ENCODE data around the gene SAYSD1.
"Not testable (repeated sequence)": the region's sequence is repeated elsewhere in the genome, so short reads cannot be mapped to it uniquely, and the experiment has no call there.

SAYSD1 gene, protein sequence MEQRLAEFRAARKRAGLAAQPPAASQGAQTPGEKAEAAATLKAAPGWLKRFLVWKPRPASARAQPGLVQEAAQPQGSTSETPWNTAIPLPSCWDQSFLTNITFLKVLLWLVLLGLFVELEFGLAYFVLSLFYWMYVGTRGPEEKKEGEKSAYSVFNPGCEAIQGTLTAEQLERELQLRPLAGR

GRCh38 chr6:39114704-39115599 lies at the start of gene SAYSD1:
TSS of gene SAYSD1 (minus strand) at chr6:39115186. CDS start at chr6:39115089, 97 bp downstream.
- DNase-seq (ENCODE audit: low read depth, low spot score) = peak; percentile 72

DNA sequence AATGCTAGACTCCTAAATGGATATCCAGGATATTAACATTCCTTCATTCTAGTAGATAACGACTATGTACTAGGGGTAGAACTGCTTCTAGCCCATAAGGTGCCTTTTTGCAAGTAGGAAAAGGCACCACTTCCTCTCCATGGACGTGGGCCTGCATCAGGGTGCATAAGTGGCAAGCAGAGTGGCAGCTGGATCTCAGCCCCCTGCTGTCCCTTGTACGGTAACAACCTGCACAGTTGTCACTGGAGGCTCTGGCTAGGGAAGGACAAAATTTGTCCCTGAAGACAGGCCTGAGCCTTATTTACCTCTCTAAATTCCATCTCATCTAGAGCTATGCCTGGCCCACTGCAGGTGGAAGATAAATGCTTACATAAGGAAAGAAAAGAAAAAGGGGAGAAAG lies 42.5 kb upstream of the SAYSD1 start:
- no peak for DNase-seq (ENCODE audit: low read depth, low spot score)

GRCh38 chr6:39156801-39157200 lies 41.8 kb upstream of the SAYSD1 start:
- no peak for DNase-seq (ENCODE audit: low read depth, low spot score)

GRCh38 chr6:39154705-39155104 lies 39.7 kb upstream of the SAYSD1 start:
- no peak for DNase-seq (ENCODE audit: low read depth, low spot score)

- no peak for DNase-seq (ENCODE audit: low read depth, low spot score)
These were observed 38.9 kb upstream of the SAYSD1 start for GRCh38 chr6:39153766-39154397.

DNA sequence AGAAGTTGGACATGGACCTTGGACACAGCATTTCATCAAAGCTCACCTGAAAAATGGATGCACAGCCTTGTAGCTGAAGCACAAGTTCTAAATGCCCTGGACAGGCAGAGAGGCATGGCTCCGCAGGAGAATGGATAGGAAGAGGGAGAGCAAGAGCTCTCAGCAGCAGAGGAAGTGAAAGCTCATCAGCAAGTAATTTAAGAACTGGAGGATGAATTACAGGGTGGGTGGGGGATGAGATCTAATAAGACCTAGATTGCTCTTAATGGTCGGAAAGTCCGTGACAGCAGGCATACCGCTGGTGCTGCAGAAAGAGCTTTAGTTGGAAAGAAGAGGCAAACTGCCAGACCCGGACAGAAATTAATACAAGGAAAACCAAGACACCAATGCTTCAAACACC lies 37.3 kb upstream of the SAYSD1 start:
- DNase-seq (ENCODE audit: low read depth, low spot score) = no peak

DNA sequence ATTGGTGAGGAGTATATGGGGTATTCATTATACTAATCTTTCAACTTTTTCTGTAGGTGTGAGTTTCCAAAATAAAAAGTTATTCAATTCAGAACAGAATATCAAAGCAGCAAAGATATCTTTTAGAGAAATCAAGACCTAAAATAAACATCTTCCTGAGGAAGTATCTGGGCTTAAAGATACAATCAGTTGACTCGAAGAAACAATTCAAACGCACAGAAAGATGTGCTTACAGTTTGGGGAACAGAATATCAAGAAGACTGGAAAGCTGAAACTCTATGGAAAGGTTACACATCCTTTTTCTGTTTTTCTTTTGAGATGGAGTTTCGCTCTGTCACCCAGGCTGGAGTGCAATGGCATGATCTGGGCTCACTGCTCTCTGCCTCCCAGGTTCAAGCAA lies 36.2 kb upstream of the SAYSD1 start:
- no peak for DNase-seq (ENCODE audit: low read depth, low spot score)

- no peak for DNase-seq (ENCODE audit: low read depth, low spot score)
These were observed 29.6 kb upstream of the SAYSD1 start for GRCh38 chr6:39144481-39145173.

DNA sequence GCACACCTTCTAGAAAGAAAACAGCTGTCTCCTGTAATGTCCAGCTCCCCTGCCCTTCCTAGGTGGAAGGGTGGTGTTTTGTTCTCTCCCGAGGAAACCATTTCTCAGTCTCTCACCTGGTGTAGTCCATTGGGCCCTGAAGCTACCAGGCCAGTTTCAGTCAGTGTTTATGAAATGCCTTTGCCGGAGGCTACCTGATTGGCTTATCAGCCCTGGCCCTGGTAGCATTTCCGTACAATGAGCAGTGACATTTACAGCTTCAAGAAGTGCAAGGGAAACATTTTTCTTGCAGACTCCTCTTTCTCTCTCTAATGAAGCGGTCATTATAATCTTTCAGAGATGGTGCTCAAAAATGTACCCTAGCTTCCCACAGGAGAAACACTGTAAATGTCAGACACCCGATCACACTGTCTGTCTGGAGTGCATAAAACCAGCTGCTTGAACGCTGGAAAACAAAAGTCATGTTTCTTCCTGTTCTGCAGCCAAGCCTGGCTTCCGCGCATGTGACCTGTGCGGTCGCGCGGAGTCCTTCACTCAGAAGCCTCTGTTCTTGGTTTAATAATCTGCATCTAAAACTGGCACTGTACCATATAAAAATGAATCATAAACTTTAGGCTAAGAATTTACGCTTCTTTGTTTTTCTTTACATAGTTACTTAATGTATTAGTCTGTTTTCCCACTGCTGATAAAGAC lies 28.4 kb upstream of the SAYSD1 start:
- no peak for DNase-seq (ENCODE audit: low read depth, low spot score)

DNA sequence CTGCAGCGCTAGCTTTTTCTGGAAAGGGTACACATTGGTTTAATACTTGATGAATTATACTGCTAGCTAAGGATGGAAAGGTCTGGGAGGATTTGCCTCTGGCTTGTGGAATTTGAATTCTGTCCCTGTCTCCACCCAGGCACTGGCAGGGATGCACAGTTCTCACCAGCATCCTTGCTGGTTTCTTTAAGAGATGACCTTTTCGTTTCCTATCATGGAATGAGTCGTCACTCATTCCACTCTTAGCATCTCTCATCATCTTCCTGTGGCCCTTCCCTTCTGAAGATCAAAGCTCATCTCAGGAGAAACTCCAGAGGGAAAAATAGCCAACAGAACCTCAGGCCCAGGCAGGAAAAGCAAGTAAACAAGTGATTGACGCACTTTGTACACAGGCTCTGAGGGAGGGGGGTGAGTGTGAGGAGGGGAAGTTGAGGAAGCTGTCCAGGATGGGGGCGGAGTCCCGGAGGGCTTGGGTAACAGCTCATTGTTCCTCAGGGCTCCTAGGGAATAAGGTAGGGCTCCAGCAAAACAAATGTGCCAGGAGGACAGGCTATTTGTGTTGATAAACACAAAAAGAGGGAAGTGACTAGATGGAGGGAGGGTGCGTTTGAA lies 25.7 kb upstream of the SAYSD1 start:
- no peak for DNase-seq (ENCODE audit: low read depth, low spot score)

GRCh38 chr6:39137245-39137644 lies 22.3 kb upstream of the SAYSD1 start:
- no peak for DNase-seq (ENCODE audit: low read depth, low spot score)

GRCh38 chr6:39136207-39136606 lies 21.2 kb upstream of the SAYSD1 start:
- DNase-seq (ENCODE audit: low read depth, low spot score) = not testable (repeated sequence)

- DNase-seq (ENCODE audit: low read depth, low spot score) = not testable (repeated sequence)
These were observed 19.8 kb upstream of the SAYSD1 start for GRCh38 chr6:39134761-39135160.

- no peak for DNase-seq (ENCODE audit: low read depth, low spot score)
These were observed 15.7 kb upstream of the SAYSD1 start for GRCh38 chr6:39130691-39131090.

GRCh38 chr6:39128832-39129231 lies 13.8 kb upstream of the SAYSD1 start:
- no peak for DNase-seq (ENCODE audit: low read depth, low spot score)

DNA sequence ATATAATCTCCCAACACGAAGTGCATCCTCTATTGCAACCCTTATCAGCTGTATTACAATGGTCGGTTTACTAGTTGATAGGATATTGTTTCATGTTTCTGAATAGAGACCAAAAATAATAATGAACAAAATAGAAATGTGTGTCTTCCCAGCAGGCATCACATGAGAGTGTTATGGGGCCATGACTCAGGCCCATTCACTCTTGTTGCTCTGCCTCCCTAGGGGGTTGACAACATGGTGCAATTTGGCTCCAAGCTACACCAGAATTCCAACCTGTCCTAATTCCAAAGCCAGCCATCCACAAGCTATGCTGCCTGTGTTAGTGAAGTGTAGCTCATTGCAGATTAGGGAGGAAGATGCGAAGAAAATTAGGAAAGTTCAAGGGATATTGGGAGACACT lies 13.1 kb upstream of the SAYSD1 start:
- DNase-seq (ENCODE audit: low read depth, low spot score) = no peak

DNA sequence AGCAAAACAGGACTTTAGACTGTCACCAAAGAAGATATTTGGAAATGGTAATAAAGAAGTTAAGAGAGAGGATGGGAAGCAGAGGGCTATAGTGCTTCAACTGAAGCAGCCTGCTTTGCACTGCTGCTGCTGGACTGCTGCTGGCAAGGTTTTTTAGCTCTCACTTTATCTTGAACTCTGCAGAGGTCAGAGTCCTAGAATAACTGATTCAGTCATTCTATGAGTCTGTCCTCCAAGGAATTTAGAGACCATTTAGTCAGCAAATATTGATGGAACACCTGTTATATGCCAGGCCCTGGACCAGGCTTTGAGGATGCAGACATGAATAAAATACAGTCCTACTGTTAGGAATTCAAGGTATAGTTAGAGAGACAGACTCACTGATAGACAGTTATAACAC lies 9.1 kb upstream of the SAYSD1 start:
- DNase-seq (ENCODE audit: low read depth, low spot score) = no peak

DNA sequence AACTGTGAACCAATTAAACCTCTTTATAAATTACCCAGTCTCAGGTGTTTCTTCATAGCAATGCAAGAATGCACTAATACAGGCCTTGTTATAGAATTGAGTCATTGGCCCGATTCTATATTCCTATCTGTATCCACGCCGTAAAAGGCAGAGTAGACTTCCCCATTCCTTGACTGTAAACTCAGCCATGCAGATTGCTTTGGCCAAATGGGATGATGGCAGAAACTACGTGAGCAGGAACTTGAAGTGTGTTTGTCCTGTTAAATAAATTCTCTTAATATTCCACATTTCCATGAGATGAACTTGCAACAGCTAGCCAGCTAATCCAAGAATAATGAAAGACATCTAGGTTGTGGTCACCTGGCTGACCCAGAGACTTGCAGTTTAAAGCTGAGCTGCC lies 3.9 kb upstream of the SAYSD1 start:
- no peak for DNase-seq (ENCODE audit: low read depth, low spot score)

GRCh38 chr6:39114388-39114703 lies 640 bp downstream of the SAYSD1 start:
- DNase-seq (ENCODE audit: low read depth, low spot score) = no peak

DNA sequence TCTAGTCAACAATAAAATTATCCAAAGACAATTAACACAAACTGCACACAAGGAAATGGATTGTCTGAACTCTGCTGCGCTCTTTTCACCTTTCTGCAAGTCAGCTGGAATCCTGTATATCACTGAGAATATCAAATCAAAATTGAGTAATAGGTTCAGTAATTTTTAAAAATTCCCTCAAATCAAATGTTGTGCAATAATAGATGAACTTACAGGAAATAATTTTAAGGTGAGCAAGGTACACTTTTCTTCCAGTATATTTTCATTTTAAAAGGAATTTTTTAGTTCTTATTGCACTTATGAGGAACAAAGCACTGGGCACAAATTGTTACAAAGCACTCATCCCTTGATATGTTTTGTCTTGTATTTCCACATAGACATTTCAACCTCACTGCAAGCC lies 1.2 kb downstream of the SAYSD1 start:
- no peak for DNase-seq (ENCODE audit: low read depth, low spot score)

DNA sequence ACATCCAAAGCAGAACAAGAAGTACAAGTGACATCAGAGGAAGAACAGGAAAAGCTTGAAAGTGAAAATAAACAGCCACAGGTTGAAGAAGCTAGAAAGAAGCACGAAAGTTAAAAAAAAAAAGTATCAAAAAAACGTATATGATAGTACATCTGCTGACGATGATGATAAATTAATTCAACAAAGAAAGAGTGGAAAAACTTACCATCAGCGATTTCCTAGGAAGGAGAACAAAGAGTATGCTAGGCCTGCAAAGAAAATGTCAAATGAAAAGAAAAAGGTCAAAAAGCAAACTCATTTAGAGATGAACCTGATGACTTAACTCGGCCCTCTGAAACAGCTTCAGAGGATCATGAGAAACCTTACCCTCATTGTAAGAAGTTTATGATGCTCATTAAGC lies 3.7 kb downstream of the SAYSD1 start:
- no peak for DNase-seq (ENCODE audit: low read depth, low spot score)
